ENCODE data around the gene SLN.

DNA sequence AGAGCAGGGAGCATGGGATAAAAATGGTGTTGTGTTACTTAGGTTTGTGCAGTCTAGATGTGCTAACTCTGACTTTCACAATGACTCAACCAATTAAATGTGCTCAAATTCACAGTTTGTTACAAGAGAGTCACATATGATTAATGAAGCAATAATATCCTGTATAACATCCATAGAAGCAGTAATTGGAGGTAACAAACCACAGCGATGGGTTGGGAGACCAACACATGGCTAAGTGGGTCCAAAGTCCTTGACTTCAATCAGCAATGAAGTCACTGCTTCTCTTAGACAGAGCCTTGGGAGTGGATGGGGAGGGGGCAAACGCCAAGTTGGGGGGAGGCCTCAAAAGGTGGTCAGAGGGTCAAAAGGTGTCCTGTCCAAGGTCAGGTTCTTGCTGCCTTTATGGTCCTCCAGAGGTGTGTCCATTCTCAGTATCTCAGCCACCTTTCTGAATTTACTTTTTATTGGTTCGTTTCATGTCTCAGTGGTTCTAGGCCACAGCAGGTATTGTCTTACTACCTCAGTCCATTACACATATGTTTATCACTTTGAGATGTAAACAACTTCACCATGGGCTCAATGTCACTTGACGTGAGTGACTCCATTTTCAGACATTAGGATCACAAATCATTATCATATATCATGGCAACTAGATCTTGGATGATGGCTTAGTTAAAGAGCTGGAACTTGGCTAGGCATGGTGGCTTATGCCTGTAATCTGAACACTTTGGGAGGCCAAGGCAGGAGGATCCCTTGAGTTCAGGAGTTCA, 32.4 kb downstream of the SLN start:
- TF ChIP-seq, protein P1, sequence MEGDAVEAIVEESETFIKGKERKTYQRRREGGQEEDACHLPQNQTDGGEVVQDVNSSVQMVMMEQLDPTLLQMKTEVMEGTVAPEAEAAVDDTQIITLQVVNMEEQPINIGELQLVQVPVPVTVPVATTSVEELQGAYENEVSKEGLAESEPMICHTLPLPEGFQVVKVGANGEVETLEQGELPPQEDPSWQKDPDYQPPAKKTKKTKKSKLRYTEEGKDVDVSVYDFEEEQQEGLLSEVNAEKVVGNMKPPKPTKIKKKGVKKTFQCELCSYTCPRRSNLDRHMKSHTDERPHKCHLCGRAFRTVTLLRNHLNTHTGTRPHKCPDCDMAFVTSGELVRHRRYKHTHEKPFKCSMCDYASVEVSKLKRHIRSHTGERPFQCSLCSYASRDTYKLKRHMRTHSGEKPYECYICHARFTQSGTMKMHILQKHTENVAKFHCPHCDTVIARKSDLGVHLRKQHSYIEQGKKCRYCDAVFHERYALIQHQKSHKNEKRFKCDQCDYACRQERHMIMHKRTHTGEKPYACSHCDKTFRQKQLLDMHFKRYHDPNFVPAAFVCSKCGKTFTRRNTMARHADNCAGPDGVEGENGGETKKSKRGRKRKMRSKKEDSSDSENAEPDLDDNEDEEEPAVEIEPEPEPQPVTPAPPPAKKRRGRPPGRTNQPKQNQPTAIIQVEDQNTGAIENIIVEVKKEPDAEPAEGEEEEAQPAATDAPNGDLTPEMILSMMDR (IDR thresholded peaks at IDR 0.05; ENCODE audit: extremely low read depth in 1 of 2, insufficient read depth in 1 of 2, low read depth in 1 of 2, low read length in 2 of 2) = no peak
- no peak for TF ChIP-seq POLR2AphosphoS5 (IDR thresholded peaks at IDR 0.05; ENCODE audit: insufficient read depth, low read depth, low read length)
- no peak for TF ChIP-seq JUN (IDR thresholded peaks at IDR 0.05; ENCODE audit: borderline replicate concordance, insufficient read depth, insufficient read length, low read depth)
- no peak for TF ChIP-seq EZH2 (IDR thresholded peaks at IDR 0.05; ENCODE audit: borderline replicate concordance, low read depth, low read length, severe bottlenecking)
- no peak for TF ChIP-seq FOS (IDR thresholded peaks at IDR 0.05; ENCODE audit: borderline replicate concordance, insufficient read depth, low read length)
- no peak for TF ChIP-seq POLR2A (IDR thresholded peaks at IDR 0.05; ENCODE audit: low read depth, low read length)
- TF ChIP-seq, protein P2, sequence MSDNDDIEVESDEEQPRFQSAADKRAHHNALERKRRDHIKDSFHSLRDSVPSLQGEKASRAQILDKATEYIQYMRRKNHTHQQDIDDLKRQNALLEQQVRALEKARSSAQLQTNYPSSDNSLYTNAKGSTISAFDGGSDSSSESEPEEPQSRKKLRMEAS (IDR thresholded peaks at IDR 0.05; ENCODE audit: insufficient read depth, insufficient read length) = no peak
- TF ChIP-seq MYC (IDR thresholded peaks at IDR 0.05; ENCODE audit: low read depth, low read length) = no peak
- no peak for TF ChIP-seq GATA2 (IDR thresholded peaks at IDR 0.05; ENCODE audit: insufficient read depth, insufficient read length, low read depth, low read length)

Measured in endothelial cell of umbilical vein (primary cell).